Measurements from ENCODE around the gene CACNA1B. TPM values are rescaled to one million over a fixed set of nuclear protein-coding genes. Genes with fewer than 3 reads are reported as not detected.

CACNA1B gene
- total RNA-seq, 6 experiments from 2014 or later, result not detected

- Mint-ChIP-seq H3K27me3 (ENCODE audit: insufficient read depth) (peaks cover 8% of the 10 kb centered on the region), H3K36me3 (ENCODE audit: low read depth) (no peaks in the 10 kb centered on the region), H3K4me3 (no peak overlapping the region), H3K27ac (no peak overlapping the region), H3K4me1 (ENCODE audit: low read depth) (no peaks in the 10 kb centered on the region), H3K9me3 (peaks cover 33% of the 10 kb centered on the region)
- DNase-seq, result no peak
- TF ChIP-seq, protein P1, sequence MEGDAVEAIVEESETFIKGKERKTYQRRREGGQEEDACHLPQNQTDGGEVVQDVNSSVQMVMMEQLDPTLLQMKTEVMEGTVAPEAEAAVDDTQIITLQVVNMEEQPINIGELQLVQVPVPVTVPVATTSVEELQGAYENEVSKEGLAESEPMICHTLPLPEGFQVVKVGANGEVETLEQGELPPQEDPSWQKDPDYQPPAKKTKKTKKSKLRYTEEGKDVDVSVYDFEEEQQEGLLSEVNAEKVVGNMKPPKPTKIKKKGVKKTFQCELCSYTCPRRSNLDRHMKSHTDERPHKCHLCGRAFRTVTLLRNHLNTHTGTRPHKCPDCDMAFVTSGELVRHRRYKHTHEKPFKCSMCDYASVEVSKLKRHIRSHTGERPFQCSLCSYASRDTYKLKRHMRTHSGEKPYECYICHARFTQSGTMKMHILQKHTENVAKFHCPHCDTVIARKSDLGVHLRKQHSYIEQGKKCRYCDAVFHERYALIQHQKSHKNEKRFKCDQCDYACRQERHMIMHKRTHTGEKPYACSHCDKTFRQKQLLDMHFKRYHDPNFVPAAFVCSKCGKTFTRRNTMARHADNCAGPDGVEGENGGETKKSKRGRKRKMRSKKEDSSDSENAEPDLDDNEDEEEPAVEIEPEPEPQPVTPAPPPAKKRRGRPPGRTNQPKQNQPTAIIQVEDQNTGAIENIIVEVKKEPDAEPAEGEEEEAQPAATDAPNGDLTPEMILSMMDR (IDR thresholded peaks at IDR 0.05), result no peak
Measured at GRCh38 chr9:138052635-138053320, 175.2 kb downstream of the CACNA1B start.

GRCh38 chr9:138053321-138053868, 175.8 kb downstream of the CACNA1B start:
- TF ChIP-seq, protein P1 (IDR thresholded peaks at IDR 0.05), result no peak
- Mint-ChIP-seq H3K36me3 (ENCODE audit: low read depth) (no peaks in the 10 kb centered on the region), H3K4me3 (no peak overlapping the region), H3K9me3 (peaks cover 35% of the 10 kb centered on the region), H3K4me1 (ENCODE audit: low read depth) (no peaks in the 10 kb centered on the region), H3K27me3 (ENCODE audit: insufficient read depth) (peaks cover 9% of the 10 kb centered on the region), H3K27ac (no peak overlapping the region)
- DNase-seq, result no peak

DNA sequence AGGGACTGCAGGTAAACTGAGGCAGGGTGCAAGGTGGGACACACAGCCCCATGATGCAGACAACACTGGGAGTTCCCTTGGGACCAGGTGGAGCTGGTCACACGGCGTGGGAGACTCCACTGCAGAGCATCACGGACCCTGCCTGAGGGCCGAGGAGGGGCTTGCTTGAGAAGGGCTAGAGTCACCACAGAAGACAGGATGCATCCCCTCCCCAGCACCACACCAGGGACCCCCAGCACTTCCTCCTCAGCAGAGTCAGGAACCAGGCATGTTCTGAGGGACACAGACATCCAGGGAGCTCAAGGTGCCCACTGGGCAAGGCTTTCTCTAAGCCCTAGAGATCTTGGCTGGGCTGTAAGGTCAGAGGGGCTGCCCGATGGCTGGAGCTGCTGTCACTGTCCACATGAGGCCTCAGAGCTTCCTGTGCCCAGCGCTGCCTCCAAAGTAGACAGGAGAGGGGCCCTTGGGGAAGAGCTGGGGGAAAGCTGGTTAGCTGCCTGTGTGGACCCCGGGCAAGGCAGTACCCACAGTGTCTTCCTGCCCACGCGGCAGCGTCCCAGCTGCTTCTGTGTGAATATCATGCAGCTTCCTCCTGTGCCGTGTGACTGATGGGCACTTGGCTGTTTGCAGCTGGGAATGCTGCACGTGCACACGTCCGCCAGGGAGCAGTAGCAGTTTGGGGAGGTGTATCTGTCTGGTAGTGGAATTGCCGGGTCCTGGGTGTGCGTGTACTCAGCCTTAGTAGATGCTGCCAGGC, 176.6 kb downstream of the CACNA1B start:
- Mint-ChIP-seq H3K4me3 (no peak overlapping the region), H3K36me3 (ENCODE audit: low read depth) (no peaks in the 10 kb centered on the region), H3K27me3 (ENCODE audit: insufficient read depth) (peaks cover 9% of the 10 kb centered on the region), H3K4me1 (ENCODE audit: low read depth) (no peaks in the 10 kb centered on the region), H3K9me3 (peaks cover 35% of the 10 kb centered on the region), H3K27ac (no peak overlapping the region)
- DNase-seq, result no peak
- TF ChIP-seq, protein P1 (IDR thresholded peaks at IDR 0.05), result no peak

DNA sequence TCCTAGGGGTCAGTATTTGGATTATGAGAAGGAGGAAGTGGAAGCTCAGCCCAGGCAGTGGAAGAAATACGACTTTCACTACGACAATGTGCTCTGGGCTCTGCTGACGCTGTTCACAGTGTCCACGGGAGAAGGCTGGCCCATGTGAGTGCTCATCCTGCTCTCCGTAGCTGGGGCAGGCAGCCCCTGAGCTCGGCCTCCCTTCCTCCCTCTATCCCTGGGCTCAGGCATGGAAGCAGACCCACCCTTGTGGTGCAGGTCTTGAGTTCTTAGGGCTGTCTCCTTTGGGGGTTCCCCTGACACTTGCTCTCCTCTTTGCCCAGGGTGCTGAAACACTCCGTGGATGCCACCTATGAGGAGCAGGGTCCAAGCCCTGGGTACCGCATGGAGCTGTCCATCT, 180.1 kb downstream of the CACNA1B start:
- H3K4me1 Mint-ChIP-seq (ENCODE audit: low read depth), result no peaks in the 10 kb centered on the region
- no peak overlapping the region for H3K27ac Mint-ChIP-seq
- no peaks in the 10 kb centered on the region for H3K36me3 Mint-ChIP-seq (ENCODE audit: low read depth)
- DNase-seq, result no peak
- TF ChIP-seq, protein P1 (IDR thresholded peaks at IDR 0.05), result no peak
- H3K27me3 Mint-ChIP-seq (ENCODE audit: insufficient read depth), result peaks cover 3% of the 10 kb centered on the region
- peaks cover 61% of the 10 kb centered on the region for H3K9me3 Mint-ChIP-seq
- no peak overlapping the region for H3K4me3 Mint-ChIP-seq

GRCh38 chr9:138058181-138058580, 180.6 kb downstream of the CACNA1B start:
- Mint-ChIP-seq H3K27me3 (ENCODE audit: insufficient read depth) (peaks cover 3% of the 10 kb centered on the region), H3K4me3 (no peak overlapping the region), H3K4me1 (ENCODE audit: low read depth) (no peaks in the 10 kb centered on the region), H3K9me3 (peaks cover 66% of the 10 kb centered on the region), H3K27ac (no peak overlapping the region), H3K36me3 (ENCODE audit: low read depth) (no peaks in the 10 kb centered on the region)
- no peak for DNase-seq
- TF ChIP-seq, protein P1 (IDR thresholded peaks at IDR 0.05), result no peak

Measured in HFFc6 (cell line).